HG02970 (cell line): Measurements from ENCODE around the gene CACNA1C.

Experiments
- ATAC-seq: cut with Tn5 transposase; IDR thresholded peaks from one replicate; pipeline ENCODE4 v1.9.1; 2021; ENCODE audit warnings: mild to moderate bottlenecking, moderate library complexity, moderate number of reproducible peaks; ENCODE audit not compliant: unreplicated experiment, low FRiP score

The CACNA1C gene

DNA sequence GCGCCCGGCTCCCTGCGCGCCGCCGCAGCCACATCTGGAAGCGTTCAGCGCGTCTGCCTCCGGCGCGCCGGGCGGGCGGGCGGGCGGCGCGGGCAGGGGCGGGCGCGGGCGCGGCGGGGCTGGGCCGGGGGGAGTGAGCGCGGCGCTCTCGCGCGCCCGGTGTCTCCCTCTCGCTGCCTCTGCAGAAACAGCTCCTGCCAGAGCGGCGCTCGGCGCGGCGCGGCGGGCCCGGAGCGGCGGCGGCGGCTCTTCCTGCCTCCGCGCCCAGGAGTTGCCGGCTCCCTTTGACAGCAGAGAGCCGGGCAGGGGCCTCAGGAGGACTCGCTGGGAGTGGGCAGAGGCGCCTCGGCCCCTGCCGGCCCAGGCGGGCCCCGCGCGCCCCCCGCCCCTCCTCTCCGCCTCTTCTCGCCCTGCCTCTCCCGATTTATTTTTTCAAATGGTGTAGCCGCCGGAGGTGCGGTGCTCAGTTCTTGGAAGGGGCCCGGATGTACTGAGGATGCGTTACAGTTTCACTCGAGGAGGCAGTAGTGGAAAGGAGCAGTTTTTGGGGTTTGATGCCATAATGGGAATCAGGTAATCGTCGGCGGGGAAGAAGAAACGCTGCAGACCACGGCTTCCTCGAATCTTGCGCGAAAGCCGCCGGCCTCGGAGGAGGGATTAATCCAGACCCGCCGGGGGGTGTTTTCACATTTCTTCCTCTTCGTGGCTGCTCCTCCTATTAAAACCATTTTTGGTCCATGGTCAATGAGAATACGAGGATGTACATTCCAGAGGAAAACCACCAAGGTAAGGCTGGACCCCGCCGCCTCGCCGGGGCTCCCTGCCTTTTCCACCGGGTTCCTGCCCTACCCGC is at the start of gene CACNA1C:
Gene CACNA1C (plus strand): TSS at position 162 of the 853 bp plus-strand sequence. CDS start 576 bp downstream, at position 738.
- no peak for ATAC-seq

DNA sequence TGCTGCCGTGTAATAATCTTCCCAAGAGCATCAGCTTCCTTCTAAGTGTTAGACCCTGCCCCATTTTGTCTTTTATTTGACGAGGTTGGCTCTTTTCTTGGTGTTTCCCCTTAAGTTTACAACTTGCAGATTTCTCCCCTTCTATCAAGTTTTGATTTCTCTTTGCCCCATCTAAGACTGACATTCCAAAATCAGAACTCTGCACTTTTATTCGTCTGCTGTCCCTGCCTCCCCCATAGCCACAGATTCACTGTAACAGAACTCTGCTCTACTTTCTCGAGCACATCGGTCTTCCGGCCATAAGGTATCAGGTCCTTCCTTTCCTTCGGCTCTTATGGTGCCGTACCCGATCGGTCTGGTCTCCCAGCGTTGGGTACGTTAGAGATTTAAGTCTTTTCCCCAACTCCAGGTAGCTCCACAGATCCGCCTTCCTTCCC is 49.1 kb upstream of the CACNA1C start:
- peak; percentile 5 for ATAC-seq

DNA sequence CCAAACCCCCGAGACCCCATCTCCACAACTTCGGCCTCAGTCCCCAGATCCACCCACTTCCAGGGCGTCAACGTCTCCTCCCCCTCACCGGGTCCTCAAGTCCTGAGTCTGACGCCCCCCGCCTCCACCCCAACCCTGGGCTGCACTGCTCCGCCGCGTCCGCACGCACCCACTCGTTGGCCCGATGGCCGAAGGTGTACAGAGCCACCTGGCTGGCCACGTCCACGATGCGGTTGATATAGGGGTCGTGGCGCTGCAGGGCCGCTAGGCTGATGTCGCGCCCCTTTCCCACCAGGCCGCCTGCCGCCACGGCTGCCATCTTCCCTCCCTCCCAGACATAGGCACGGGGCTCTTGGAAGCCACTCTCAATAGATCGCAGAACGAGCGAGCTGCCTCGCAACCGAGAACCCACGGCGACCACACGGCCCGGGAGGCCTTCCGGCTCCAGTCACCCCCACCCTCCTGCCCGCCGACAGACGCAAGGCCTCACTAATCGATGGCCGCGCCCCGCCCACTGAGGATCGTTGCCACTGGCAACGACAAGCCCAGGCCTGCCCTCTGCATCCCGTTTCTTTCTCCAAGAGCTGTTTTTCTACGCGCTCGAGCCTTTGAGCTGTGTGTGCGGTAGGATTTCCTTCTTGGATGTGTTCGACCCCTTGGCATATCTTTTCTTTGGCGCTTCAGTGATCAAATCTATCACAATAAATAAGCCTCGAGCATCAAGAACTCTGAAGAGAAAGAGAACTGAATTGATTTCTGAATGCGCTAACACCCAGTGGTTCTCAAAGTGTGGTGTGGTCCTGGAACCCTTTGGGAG is 48.5 kb upstream of the CACNA1C start, which contains the start of gene DCP1B:
Gene DCP1B (minus strand): TSS at position 345 of the 817 bp plus-strand sequence. CDS start 26 bp downstream, at position 319.
- peak; percentile 98 for ATAC-seq

DNA sequence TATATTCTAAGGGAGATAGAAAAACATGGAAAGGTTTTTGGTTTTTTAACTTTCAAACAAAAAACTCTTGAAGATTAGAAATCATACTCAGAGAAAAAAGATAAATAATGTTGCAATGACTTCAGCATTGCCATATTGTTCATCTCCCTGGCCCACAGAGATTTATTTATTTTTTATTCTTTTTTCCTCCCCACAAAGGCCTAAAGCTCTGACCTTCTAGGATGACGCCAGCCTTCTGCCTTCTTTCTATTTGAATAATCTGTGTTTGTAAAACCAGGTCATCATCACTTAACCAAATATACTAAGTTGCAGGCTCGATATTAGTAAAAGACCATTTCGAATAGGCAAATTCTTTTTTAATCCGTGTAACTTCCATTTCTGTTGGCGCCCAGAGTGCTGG is 44.1 kb upstream of the CACNA1C start:
- ATAC-seq, result no peak

DNA sequence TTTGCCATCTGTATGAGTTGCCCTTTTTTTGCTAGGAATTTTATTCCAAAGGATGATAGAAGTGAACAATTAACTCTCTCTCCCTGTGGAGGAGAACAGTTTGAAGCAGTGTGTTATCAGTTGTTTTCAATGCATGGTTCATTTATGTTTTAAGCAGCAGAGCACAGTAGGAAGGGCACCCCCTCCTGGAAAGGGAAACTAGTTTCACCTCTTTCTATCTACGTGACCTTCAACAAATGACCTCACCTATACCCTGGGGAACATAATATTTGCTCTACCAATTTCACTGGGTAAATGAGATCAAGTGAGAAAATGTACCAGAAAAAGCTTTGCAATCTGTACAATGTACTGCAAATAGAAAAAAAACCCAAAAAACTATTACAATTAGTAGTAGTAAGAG is 43.2 kb upstream of the CACNA1C start:
- ATAC-seq, result no peak

DNA sequence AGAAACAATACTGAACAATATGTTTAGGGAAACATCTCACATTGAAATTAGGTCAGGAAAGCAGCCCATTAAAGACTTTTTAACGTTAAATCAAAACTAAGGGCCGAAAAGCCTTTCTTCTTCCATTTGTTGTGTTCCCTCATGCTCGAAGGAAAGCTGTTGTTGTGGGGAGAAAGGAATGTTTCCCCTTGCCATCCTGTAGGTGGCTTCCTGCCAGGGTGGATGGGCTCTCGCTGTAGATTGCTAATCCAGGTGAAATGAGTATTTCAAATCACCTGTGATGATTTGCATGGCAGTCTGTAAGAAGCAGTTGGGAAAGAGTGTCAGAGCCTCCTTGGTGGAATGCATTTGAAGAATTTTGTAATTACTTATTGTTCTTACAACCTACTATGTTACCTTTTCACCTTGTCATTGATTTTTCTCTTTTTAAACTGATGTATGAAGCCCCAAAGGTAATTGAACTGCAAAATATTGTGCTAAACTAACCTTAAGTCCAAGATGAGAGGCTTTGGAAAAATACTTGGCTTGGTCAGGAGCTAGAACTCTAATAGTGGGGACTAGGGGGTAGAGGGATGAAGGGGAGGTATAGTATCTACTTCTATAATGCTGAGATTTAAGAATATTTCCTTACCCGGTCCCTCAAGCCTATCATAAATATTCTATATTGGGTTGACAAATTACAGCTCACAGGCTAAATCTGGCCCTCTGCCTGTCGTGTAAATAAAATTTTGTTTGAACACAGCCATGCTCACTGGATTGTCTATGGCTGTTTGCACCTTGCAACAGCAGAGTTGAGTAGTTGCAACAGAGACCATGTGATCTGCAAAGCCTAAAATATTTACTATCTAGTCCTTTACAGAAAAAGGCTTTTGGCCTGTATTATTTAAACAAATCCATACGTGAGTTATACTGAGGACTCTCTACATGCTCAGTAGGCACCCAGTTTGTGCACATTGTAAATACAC is 40.9 kb upstream of the CACNA1C start:
- no peak for ATAC-seq

DNA sequence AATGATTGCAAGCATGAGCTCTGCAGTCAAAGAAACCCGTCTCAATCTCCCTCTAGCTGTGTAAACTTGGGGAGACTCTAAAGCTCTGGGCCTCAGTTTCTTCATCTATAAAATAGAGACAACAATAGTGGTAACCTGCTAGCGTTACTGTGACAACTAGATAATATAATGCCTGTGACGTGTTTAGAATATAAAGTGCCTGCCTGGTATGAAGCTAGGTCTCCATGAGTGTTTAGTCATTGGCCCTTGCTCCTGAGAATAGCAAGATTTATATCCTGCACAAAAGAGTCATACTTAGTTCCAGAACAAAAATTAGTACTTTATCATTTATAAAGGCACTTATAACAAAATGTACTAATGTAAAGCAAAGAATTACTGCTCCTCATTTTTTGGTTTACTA is 39.7 kb upstream of the CACNA1C start:
- ATAC-seq, result no peak

DNA sequence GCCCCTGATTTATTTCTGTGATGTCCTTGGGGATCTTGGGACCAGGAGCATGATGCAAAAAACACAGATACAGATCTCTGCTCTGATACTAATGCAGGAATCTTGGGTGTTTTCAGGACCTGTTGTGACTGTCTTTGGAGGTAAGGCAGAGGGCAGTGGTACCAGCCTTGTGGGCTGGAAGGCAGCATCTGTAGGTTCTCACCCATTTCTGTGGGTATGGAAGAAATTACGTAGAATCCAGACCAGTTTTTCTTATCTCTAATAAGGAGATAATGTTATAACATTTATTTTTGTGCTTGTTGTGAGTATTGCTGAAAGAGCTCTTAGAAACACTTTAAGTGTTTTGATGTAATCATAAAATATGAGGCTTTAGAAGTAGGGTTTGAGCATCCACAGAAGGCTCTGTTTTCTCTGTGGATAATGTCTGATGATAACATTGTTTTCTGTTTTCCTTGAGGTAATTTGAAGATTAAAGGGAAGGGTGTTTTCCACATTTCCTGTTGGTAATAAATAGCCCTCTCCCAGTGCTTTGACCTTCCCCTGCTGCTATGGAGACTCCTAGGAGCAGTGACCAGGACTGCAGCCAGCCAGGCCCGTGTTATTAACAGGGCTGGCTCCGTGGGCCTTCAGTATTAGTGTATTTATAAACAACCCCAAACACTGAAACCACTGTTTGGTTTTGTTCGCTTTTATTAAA is 39.1 kb upstream of the CACNA1C start:
- no peak for ATAC-seq

DNA sequence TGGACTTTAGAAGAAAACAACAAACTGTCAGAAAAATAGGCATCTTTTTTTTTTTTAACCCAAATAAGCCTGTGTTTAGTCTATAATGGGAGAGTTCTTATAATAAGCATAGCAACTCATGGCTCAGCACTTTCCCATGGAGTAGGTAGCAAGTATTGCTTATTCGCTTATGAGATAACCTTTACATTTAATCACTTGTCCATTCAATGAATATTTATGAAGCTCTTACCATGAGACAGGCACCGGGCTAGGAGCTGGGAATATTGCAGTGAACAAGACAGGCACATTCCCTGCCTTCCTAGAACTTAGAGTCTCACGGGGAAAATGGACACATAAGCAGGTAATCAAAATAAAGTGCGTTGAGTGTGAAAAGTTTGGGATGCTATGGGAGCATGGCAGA is 38.6 kb upstream of the CACNA1C start:
- no peak for ATAC-seq

DNA sequence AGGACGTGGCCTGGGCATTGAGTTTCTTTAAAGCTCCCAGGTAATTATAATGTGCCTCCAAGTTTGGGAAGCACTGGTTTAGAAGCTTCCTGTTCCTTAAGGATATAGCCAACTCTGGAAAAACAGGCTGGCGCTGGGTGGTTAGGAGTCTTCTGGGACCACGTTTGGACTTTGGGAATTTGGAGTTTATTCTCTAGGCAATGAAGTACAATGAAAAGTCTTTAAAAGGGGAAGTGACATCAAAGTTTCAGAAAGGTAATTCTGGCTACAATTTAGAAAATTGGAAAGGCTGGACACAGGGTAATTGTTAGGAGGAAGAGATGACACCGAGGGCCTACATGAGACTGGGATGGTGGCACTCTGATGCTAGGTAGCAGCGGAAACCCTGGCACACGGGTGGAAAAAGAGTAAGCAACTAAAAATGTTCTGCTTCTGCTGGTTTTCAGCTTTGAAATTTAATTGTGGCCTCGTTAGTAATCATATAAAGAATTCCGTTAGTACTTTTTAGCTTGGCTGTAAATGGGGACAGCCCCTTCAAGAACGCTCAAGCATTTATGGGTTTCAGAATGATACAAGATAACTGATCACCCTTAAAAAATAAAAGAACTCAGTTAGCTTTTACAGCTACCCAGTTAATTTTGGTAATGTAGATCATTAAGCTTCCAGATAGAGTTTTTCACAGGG is 35.8 kb upstream of the CACNA1C start:
- no peak for ATAC-seq

DNA sequence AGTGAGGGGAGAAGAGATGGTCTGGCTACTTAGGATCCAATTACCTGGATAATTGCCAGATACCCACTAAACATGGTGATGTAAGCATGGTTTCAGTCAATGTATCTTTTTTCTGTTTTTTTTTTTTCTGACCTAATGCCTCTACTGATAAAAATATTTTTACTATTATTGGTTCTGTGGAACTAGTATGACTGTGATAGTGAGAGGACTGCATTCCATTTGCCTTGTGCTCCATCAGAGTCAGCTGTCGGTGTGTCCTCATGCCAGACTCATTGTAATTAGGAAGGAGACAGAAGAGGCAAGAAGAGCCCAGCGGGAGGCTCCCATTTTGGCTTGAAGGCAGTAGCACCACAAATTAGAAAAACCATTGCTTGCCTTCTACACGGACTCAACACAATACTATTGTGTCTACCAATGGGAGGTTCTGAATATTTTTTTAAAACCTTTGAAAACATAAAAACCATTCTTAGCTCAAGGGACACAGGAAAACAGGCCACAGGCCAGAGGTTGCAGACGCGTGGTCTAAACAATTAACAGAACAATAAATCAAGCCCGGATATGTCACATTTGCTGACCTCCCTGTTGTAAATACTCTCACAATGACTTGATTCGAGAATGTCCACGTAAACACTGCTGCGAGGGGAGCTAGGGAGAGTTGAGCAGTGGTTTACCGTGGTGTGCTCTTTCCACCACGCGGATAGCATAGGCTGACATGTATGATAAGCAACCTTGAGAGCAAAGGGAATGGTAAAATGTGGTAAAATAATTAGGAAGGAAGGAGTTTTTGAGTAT is 35.0 kb upstream of the CACNA1C start:
- no peak for ATAC-seq

DNA sequence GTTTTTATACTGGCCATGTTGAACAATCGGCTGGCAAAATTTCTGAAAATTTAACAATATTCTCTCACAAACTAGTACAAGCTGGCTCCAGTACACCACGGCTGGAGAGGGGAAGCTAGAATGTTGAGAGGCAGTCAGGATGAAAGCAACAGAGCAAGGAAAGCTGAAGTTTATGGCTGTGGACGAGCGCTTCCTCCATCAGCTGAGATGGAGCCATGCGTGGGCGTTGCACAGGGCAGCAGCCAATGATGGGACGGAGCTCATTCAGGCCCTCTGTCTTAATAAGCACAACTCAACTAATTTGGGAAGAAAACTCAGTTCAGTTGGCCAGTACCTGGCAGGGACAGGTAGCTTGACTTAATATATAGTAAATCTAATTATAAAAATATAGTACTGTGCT is 34.4 kb upstream of the CACNA1C start:
- ATAC-seq, result no peak

DNA sequence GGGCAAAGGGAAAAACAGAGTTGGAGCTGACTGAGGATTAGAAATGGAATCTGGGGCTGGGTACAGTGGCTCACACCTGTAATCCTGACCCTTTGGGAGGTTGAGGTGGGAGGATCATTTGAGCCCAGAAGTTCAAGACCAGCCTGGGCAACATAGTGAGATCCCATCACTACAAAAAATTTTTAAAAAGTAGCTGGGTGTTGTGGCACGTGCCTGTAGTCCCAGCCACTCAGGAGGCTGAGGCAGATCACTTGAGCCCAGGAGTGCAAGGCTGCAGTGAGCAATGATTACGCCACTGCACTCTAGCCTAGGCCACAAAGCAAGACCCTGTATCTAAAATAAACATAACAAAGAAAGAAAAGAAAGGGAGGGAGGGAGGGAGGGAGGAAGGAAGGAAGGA is 33.7 kb upstream of the CACNA1C start:
- ATAC-seq, result no peak

DNA sequence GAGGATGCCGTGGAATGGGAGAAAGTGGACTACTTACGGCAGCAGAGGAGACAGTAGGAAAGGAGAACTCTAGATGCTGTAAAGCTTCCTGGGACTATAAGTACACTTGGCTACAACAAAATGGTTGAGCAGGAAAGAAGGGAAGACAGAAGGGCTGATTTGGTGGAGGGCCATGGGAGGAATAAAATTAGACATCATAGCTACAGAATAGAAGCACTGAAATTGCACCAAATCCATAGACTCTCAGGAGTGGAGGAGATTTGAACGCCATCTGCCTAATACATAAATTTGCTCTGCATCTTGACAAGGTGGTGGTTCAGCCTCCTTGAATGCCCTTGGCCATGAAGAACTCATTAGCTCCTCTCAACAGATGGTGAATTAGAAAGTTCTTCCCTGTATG is 32.3 kb upstream of the CACNA1C start:
- no peak for ATAC-seq

DNA sequence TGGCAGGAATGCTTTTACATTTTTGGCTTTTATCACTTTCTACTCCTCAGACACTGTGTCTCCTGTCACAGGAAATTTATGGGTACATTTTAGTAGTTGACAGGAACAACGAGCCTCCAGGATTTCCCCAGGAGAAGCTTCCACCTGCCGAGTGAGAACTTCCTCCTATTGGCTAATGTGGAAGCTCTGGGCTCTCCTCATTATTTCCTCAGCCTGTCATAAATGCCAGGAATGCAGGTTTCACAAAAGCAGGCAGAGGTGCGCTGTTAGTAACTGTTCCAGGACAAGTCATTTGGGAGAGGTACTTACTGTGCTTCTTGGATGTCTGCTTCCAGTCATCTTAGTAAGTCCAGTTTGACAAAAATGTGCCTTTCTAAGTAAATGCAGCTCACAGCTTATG is 29.4 kb upstream of the CACNA1C start:
- ATAC-seq, result no peak

DNA sequence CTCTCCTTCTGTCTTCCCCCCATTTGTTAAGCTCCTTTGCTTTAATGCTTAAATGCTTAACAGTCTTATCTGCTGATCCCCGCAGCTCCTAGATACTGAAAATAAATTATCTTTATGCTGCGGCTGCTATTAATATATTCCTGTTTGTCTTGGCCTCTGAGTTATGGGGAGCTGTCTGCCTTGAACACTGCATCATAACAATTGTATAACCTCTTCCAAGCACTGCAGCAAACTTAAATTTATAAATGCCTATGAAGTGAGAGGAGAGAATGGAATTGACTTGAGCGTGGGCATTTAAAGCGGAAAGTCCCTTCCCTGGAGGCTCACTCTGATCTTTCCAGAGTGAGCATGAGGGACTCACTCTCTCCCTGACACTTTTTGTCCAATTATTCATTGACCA is 25.4 kb upstream of the CACNA1C start:
- no peak for ATAC-seq

DNA sequence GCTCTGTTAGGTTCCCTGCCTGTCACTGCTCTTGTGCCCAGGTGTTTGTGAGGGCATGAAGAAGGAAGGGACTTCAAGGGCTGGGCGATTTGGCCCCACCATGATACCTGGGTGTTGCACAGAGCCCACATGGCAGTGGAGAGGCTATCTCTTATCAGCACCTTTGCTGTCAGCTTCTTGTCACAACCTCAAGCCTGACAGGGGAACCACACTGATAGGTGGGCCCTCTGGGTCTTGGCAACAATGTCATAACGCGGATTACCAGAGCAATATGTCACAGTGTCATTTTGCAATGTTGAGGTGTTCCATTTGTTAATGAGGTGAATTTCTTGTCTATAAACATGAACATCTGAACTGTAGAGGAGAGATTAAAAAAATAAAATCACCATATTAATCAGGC is 22.9 kb upstream of the CACNA1C start:
- ATAC-seq, result no peak

DNA sequence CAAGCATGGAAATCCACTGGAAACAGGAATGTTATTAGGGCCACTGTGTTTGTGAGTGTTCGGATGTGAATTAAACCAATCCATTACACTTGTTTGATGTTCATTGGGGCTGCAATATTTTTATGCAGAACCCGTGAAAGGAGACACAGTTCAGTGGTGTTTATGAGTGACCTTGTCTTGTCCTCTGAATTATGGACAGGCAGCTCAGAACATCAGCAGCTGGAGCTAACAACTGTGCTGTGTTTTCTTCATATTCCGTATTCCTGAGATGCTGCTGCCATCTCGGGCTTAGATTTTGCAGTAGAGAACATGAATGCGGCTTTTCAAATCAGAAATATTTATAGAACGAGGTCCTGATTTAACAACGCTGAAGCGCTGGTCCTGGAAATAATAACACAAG is 20.3 kb upstream of the CACNA1C start:
- no peak for ATAC-seq
